H9 (cell line): ENCODE measurements around the gene ZKSCAN4. TPM values are rescaled to one million over a fixed set of nuclear protein-coding genes. Genes with fewer than 3 reads are reported as not detected.

ENCODE experiments used
- DNase-seq: peaks from one replicate; pipeline ENCODE4 v3.0.0-alpha.2; 2017
- H2AFZ ChIP-seq: one replicate; pipeline ENCODE4 v1.6.1; 2013; ENCODE audit warnings: mild to moderate bottlenecking, low read length, control low read depth, moderate library complexity
- H2AK5ac ChIP-seq: 2 replicates; pipeline ENCODE4 v1.6.1; 2013; ENCODE audit warnings: low read length, control low read depth, mixed read lengths; ENCODE audit not compliant: insufficient read length
- H2BK120ac ChIP-seq: one replicate; pipeline ENCODE4 v1.6.1; 2013; ENCODE audit warnings: low read depth, mild to moderate bottlenecking, low read length, control low read depth, inconsistent platforms; ENCODE audit not compliant: poor library complexity, severe bottlenecking
- H2BK12ac ChIP-seq: 2 replicates; pipeline ENCODE4 v1.6.1; 2013; ENCODE audit warnings: low read length, control low read depth, mixed read lengths, low read depth; ENCODE audit not compliant: insufficient read length
- H2BK15ac ChIP-seq: 2 replicates; pipeline ENCODE4 v1.6.1; 2013; ENCODE audit warnings: low read depth, low read length, control low read depth
- H2BK20ac ChIP-seq: one replicate; pipeline ENCODE4 v1.6.1; 2013; ENCODE audit warnings: low read depth, mild to moderate bottlenecking, low read length, control low read depth, inconsistent platforms; ENCODE audit not compliant: poor library complexity, severe bottlenecking
- H2BK5ac ChIP-seq: 2 replicates; pipeline ENCODE4 v1.6.1; 2013; ENCODE audit warnings: low read length, control low read depth, mixed read lengths; ENCODE audit not compliant: insufficient read length
- H3K14ac ChIP-seq: 2 replicates; pipeline ENCODE4 v1.6.1; 2013; ENCODE audit warnings: low read length, control low read depth; ENCODE audit not compliant: insufficient read depth
- H3K18ac ChIP-seq: 2 replicates; pipeline ENCODE4 v1.6.1; 2013; ENCODE audit warnings: low read depth, mild to moderate bottlenecking, mixed read lengths, low read length, control low read depth; ENCODE audit not compliant: insufficient read length
- H3K23ac ChIP-seq: 2 replicates; pipeline ENCODE4 v1.6.1; 2013; ENCODE audit warnings: low read length, control low read depth, mixed read lengths, low read depth; ENCODE audit not compliant: insufficient read length
- H3K23me2 ChIP-seq: 2 replicates; pipeline ENCODE4 v1.6.1; 2013; ENCODE audit warnings: low read depth, mild to moderate bottlenecking, mixed read lengths, low read length, control low read depth; ENCODE audit not compliant: insufficient read length, poor library complexity, severe bottlenecking
- H3K27ac ChIP-seq: 2 replicates; pipeline ENCODE4 v1.5.1; 2013; ENCODE audit warnings: low read length, control low read depth, mixed read lengths, low read depth; ENCODE audit not compliant: insufficient read length
- H3K27me3 ChIP-seq: 2 replicates; pipeline ENCODE4 v1.6.1; 2013; ENCODE audit warnings: low read length, control low read depth, inconsistent platforms; ENCODE audit not compliant: insufficient read depth
- H3K4ac ChIP-seq: 2 replicates; pipeline ENCODE4 v1.6.1; 2013; ENCODE audit warnings: low read depth, mild to moderate bottlenecking, control low read depth, inconsistent platforms, low read length, moderate library complexity
- H3K4me1 ChIP-seq: 2 replicates; pipeline ENCODE4 v1.6.1; 2013; ENCODE audit warnings: low read length, control low read depth, inconsistent platforms; ENCODE audit not compliant: insufficient read depth
- H3K4me2 ChIP-seq: 2 replicates; pipeline ENCODE4 v1.6.1; 2013; ENCODE audit warnings: low read length, control low read depth, mixed read lengths; ENCODE audit not compliant: insufficient read length, insufficient read depth
- H3K56ac ChIP-seq: 2 replicates; pipeline ENCODE4 v1.6.1; 2013; ENCODE audit warnings: low read depth, mild to moderate bottlenecking, mixed read lengths, low read length, control low read depth; ENCODE audit not compliant: insufficient read length
- H3K79me1 ChIP-seq: 2 replicates; pipeline ENCODE4 v1.6.1; 2013; ENCODE audit warnings: low read depth, mild to moderate bottlenecking, moderate library complexity, low read length, control low read depth, inconsistent platforms; ENCODE audit not compliant: insufficient read depth, poor library complexity, severe bottlenecking
- H3K79me2 ChIP-seq: 2 replicates; pipeline ENCODE4 v1.6.1; 2013; ENCODE audit warnings: low read length, control low read depth, inconsistent platforms; ENCODE audit not compliant: insufficient read depth
- H3K9ac ChIP-seq: 2 replicates; pipeline ENCODE4 v1.6.1; 2013; ENCODE audit warnings: low read length, control low read depth, mixed read lengths; ENCODE audit not compliant: insufficient read length; ENCODE audit errors: extremely low read depth
- H3K9me3 ChIP-seq: one replicate; pipeline ENCODE4 v1.6.1; 2013; ENCODE audit warnings: low read depth, low read length, inconsistent platforms; ENCODE audit not compliant: control insufficient read depth
- H3T11ph ChIP-seq: one replicate; pipeline ENCODE4 v1.6.1; 2013; ENCODE audit warnings: mild to moderate bottlenecking, low read length, control low read depth, inconsistent platforms
- H4K20me1 ChIP-seq: one replicate; pipeline ENCODE4 v1.6.1; 2013; ENCODE audit not compliant: control insufficient read depth, insufficient read length, insufficient read depth
- H4K5ac ChIP-seq: 2 replicates; pipeline ENCODE4 v1.6.1; 2013; ENCODE audit warnings: low read depth, mild to moderate bottlenecking, mixed read lengths, low read length, control low read depth; ENCODE audit not compliant: insufficient read length
- H4K8ac ChIP-seq: replicated peaks from 2 replicates; pipeline ENCODE4 v1.6.1; 2013; ENCODE audit warnings: low read length, control low read depth, mixed read lengths, low read depth; ENCODE audit not compliant: insufficient read length
- H4K91ac ChIP-seq: 2 replicates; pipeline ENCODE4 v1.6.1; 2013; ENCODE audit warnings: low read depth, mild to moderate bottlenecking, moderate library complexity, mixed read lengths, low read length, control low read depth; ENCODE audit not compliant: insufficient read length
- H3K27ac Mint-ChIP-seq, 3 experiments: 2 replicates in 2 of 3; 3 replicates in 1 of 3; pipeline ENCODE4 v1.8.0; 2020 to 2021; ENCODE audit warnings: mixed read lengths in 3 of 3, mild to moderate bottlenecking in 1 of 3, moderate library complexity in 1 of 3
- H3K27me3 Mint-ChIP-seq: 2 replicates; pipeline ENCODE4 v1.8.0; 2021; ENCODE audit warnings: low read depth, mild to moderate bottlenecking, moderate library complexity, mixed read lengths
- H3K36me3 Mint-ChIP-seq, 3 experiments: 2 replicates in 2 of 3; 3 replicates in 1 of 3; pipeline ENCODE4 v1.8.0; 2020 to 2021; ENCODE audit warnings: low read depth in 3 of 3, mixed read lengths in 3 of 3; ENCODE audit not compliant: insufficient read depth in 1 of 3
- H3K4me1 Mint-ChIP-seq, 2 experiments: 2 replicates each; pipeline ENCODE4 v1.8.0; 2020; ENCODE audit warnings: mixed read lengths in 2 of 2
- H3K4me3 Mint-ChIP-seq, 2 experiments: 2 replicates in 1 of 2; 3 replicates in 1 of 2; pipeline ENCODE4 v1.8.0; 2020 to 2021; ENCODE audit warnings: mild to moderate bottlenecking in 2 of 2, mixed read lengths in 2 of 2, moderate library complexity in 1 of 2
- H3K9me3 Mint-ChIP-seq, 2 experiments: 2 replicates in 1 of 2; 3 replicates in 1 of 2; pipeline ENCODE4 v1.8.0; 2020; ENCODE audit warnings: mild to moderate bottlenecking in 2 of 2, mixed read lengths in 2 of 2, moderate library complexity in 1 of 2
- CTCF ChIP-seq: fragments of 200-600 bp; sonication (generic); conservative IDR thresholded peaks from 3 replicates; pipeline ENCODE4 v1.8.0; 2021; ENCODE audit warnings: antibody characterized with exemption, mild to moderate bottlenecking
- WGBS: extraction: QIAGEN DNeasy Blood & Tissue Kit; methylation state at CpG from one replicate; pipeline ENCODE4 v1.1.7; 2013; ENCODE audit warnings: missing lambda C conversion rate, low lambda C conversion rate, mixed read lengths; ENCODE audit not compliant: insufficient read length; ENCODE audit errors: extremely low coverage; 5-methylcytosine and 5-hydroxymethylcytosine counted together
- total RNA-seq: library from RNA; stranded (reverse); gene quantifications from 2 replicates; pipeline ENCODE4 v1.2.1, GENCODE V29; 2021

ZKSCAN4 gene
- total RNA-seq, 1 experiment from 2014 or later = 8.8 TPM

- Mint-ChIP-seq H3K9me3 (peaks cover 0 to 7% of the 10 kb centered on the region in 2 experiments; a peak in 1 of 5 replicates), H3K36me3 (peaks cover 0 to 1% (median 0%) of the 10 kb centered on the region in 3 experiments; a peak in 1 of 7 replicates), H3K4me3 (peak overlapping the region; percentile 82 to 91), H3K4me1 (peaks cover 21 to 46% of the 10 kb centered on the region in 2 experiments), H3K27me3 (peaks cover 86% of the 10 kb centered on the region), H3K27ac (peak overlapping the region in 2 of 3 experiments; percentile 0 to 36; a peak in 1 of 7 replicates)
- H2BK5ac ChIP-seq = no peak overlapping the region
- H2BK12ac ChIP-seq = no peak overlapping the region
- no peak overlapping the region for H2BK15ac ChIP-seq
- H2AK5ac ChIP-seq = no peak overlapping the region
- H3K79me1 ChIP-seq = no peaks in the 10 kb centered on the region
- H3K79me2 ChIP-seq = no peaks in the 10 kb centered on the region
- no peak overlapping the region for H4K5ac ChIP-seq
- H4K20me1 ChIP-seq = no peaks in the 10 kb centered on the region
- no peak overlapping the region for H3K14ac ChIP-seq
- no peak for TF ChIP-seq CTCF
- H3K4ac ChIP-seq = no peak overlapping the region
- no peak overlapping the region for H3K56ac ChIP-seq
- peak overlapping the region; percentile 12 for H3K9ac ChIP-seq
- no peak overlapping the region for H4K91ac ChIP-seq
- peaks cover 28% of the 10 kb centered on the region for H3K27me3 ChIP-seq
- H4K8ac ChIP-seq = no peak overlapping the region
- H3K23me2 ChIP-seq = peaks cover 6% of the 10 kb centered on the region
- no peak overlapping the region for H3K18ac ChIP-seq
- peak overlapping the region; percentile 66 for H3K4me2 ChIP-seq
- H3T11ph ChIP-seq = no peak overlapping the region
- no peak overlapping the region for H2BK20ac ChIP-seq
- H3K4me1 ChIP-seq = no peaks in the 10 kb centered on the region
- no peaks in the 10 kb centered on the region for H3K9me3 ChIP-seq
- no peak overlapping the region for H3K23ac ChIP-seq
- WGBS = no CpG with 5 or more reads among the region's 16 CpGs
- no peak overlapping the region for H3K27ac ChIP-seq
- no peak overlapping the region for H2AFZ ChIP-seq
- DNase-seq = peak; percentile 41
- no peak overlapping the region for H2BK120ac ChIP-seq
These were observed 40.1 kb downstream of the ZKSCAN4 start for GRCh38 chr6:28211840-28212509.
